Mucosa of rectum (tissue), 2 donors: ENCODE results near the gene EVI2B.

Experiments
- H3K27ac ChIP-seq, 2 donors: one replicate each; pipeline ENCODE4 v1.7.0; 2013; ENCODE audit warnings: inconsistent platforms in 2 of 2, low read depth in 2 of 2, low read length in 2 of 2
- H3K27me3 ChIP-seq, 2 donors: one replicate each; pipeline ENCODE4 v1.7.0; 2013; ENCODE audit warnings: low read length in 2 of 2; ENCODE audit not compliant: control insufficient read depth in 2 of 2, insufficient read depth in 2 of 2
- H3K36me3 ChIP-seq, 2 donors: one replicate each; pipeline ENCODE4 v1.7.0; 2013; ENCODE audit warnings: low read length in 2 of 2; ENCODE audit not compliant: control insufficient read depth in 2 of 2, insufficient read depth in 2 of 2
- H3K4me1 ChIP-seq, 2 donors: one replicate each; pipeline ENCODE4 v1.7.0; 2013; ENCODE audit warnings: low read length in 2 of 2, mild to moderate bottlenecking in 1 of 2; ENCODE audit not compliant: control insufficient read depth in 2 of 2, insufficient read depth in 2 of 2
- H3K4me3 ChIP-seq, 2 donors: one replicate each; pipeline ENCODE4 v1.7.0; 2013; ENCODE audit warnings: low read length in 2 of 2
- H3K9ac ChIP-seq, 2 donors: one replicate each; pipeline ENCODE4 v1.7.0; 2013; ENCODE audit warnings: low read length in 2 of 2, low read depth in 1 of 2, mild to moderate bottlenecking in 1 of 2
- H3K9me3 ChIP-seq, 2 donors: one replicate each; pipeline ENCODE4 v1.7.0; 2013; ENCODE audit warnings: low read length in 2 of 2; ENCODE audit not compliant: control insufficient read depth in 2 of 2
- donor health status: healthy.
- donor health status: Normal muscosa, but diverticular disease.

The EVI2B gene

GRCh38 chr17:31256936-31257335, 56.9 kb downstream of the EVI2B start:
- peaks cover 5 to 18% of the 10 kb centered on the region in 2 donors for H3K36me3 ChIP-seq
- H3K27ac ChIP-seq: no peak overlapping the region
- no peak overlapping the region for H3K4me3 ChIP-seq
- no peak overlapping the region for H3K9ac ChIP-seq
- H3K4me1 ChIP-seq: no peaks in the 10 kb centered on the region
- no peaks in the 10 kb centered on the region for H3K9me3 ChIP-seq
- H3K27me3 ChIP-seq: no peaks in the 10 kb centered on the region

- no peak overlapping the region for H3K27ac ChIP-seq
- no peak overlapping the region for H3K9ac ChIP-seq
- no peak overlapping the region for H3K4me3 ChIP-seq
- no peaks in the 10 kb centered on the region for H3K4me1 ChIP-seq
- H3K27me3 ChIP-seq: no peaks in the 10 kb centered on the region
- peaks cover 0 to 7% of the 10 kb centered on the region in 2 donors for H3K36me3 ChIP-seq
- no peaks in the 10 kb centered on the region for H3K9me3 ChIP-seq
Observed at GRCh38 chr17:31254654-31255053, 59.2 kb downstream of the EVI2B start.
